Activated T-cell treated with anti-CD3 and anti-CD28 coated beads for 24 hours (primary cell): ENCODE results near the gene VPS35L.

Source experiments
- DNase-seq: peaks from one replicate; pipeline ENCODE4 v3.0.0-alpha.2; 2020; ENCODE audit warnings: low read depth

The VPS35L gene

GRCh38 chr16:19595043-19595767, 39.7 kb downstream of the VPS35L start:
- DNase-seq, result no peak

GRCh38 chr16:19598805-19599510, 43.5 kb downstream of the VPS35L start:
- no peak for DNase-seq

- no peak for DNase-seq
These were observed 44.6 kb downstream of the VPS35L start for GRCh38 chr16:19599968-19600716.

- no peak for DNase-seq
These were observed 45.8 kb downstream of the VPS35L start for GRCh38 chr16:19601083-19601976.

- DNase-seq, result no peak
These were observed 49.4 kb downstream of the VPS35L start for GRCh38 chr16:19604911-19605310.

- DNase-seq, result no peak
These were observed 50.2 kb downstream of the VPS35L start for GRCh38 chr16:19605701-19606100.

GRCh38 chr16:19607616-19608280, 52.2 kb downstream of the VPS35L start:
- DNase-seq, result no peak

GRCh38 chr16:19609359-19609758, 53.9 kb downstream of the VPS35L start:
- no peak for DNase-seq

GRCh38 chr16:19610200-19610599, 54.7 kb downstream of the VPS35L start:
- no peak for DNase-seq

GRCh38 chr16:19613834-19614233, 58.3 kb downstream of the VPS35L start:
- DNase-seq, result no peak

GRCh38 chr16:19616241-19616640, 60.7 kb downstream of the VPS35L start:
- no peak for DNase-seq

- DNase-seq, result no peak
These were observed 63.4 kb downstream of the VPS35L start for GRCh38 chr16:19618876-19619275.

GRCh38 chr16:19621445-19621844, 65.9 kb downstream of the VPS35L start:
- DNase-seq, result no peak

GRCh38 chr16:19625039-19625438, 69.5 kb downstream of the VPS35L start:
- DNase-seq, result no peak

- DNase-seq, result no peak
These were observed 81.1 kb downstream of the VPS35L start for GRCh38 chr16:19636436-19637267.

- DNase-seq, result no peak
These were observed 84.5 kb downstream of the VPS35L start for GRCh38 chr16:19639986-19640421.

- DNase-seq, result no peak
These were observed 87.0 kb downstream of the VPS35L start for GRCh38 chr16:19642501-19642900.

- no peak for DNase-seq
These were observed 89.4 kb downstream of the VPS35L start for GRCh38 chr16:19644877-19645276.

- no peak for DNase-seq
These were observed 90.1 kb downstream of the VPS35L start for GRCh38 chr16:19645557-19645981.

GRCh38 chr16:19649980-19650379, 94.5 kb downstream of the VPS35L start:
- no peak for DNase-seq
